HG03196 (cell line): ENCODE data around the gene PTPN3.
"Not testable (repeated sequence)": the region's sequence is repeated elsewhere in the genome, so short reads cannot be mapped to it uniquely, and the experiment has no call there.

Source experiments
- ATAC-seq: cut with Tn5 transposase; IDR thresholded peaks from one replicate; pipeline ENCODE4 v1.9.1; 2021; ENCODE audit not compliant: unreplicated experiment

PTPN3 gene

GRCh38 chr9:109349421-109349846 is 148.7 kb downstream of the PTPN3 start:
- ATAC-seq: no peak

- ATAC-seq: no peak
These were observed 151.2 kb downstream of the PTPN3 start for GRCh38 chr9:109346904-109347303.

GRCh38 chr9:109344866-109345265 is 153.2 kb downstream of the PTPN3 start:
- ATAC-seq: no peak

GRCh38 chr9:109342878-109343277 is 155.2 kb downstream of the PTPN3 start:
- ATAC-seq: no peak

- ATAC-seq: no peak
These were observed 156.5 kb downstream of the PTPN3 start for GRCh38 chr9:109341561-109341960.

- ATAC-seq: not testable (repeated sequence)
These were observed 157.1 kb downstream of the PTPN3 start for GRCh38 chr9:109340979-109341378.

- ATAC-seq: no peak
These were observed 161.7 kb downstream of the PTPN3 start for GRCh38 chr9:109336409-109336808.

- ATAC-seq: no peak
These were observed 162.2 kb downstream of the PTPN3 start for GRCh38 chr9:109335929-109336328.

- no peak for ATAC-seq
These were observed 163.0 kb downstream of the PTPN3 start for GRCh38 chr9:109335121-109335520.

GRCh38 chr9:109331353-109331752 is 166.8 kb downstream of the PTPN3 start:
- no peak for ATAC-seq

GRCh38 chr9:109329638-109330258 is 168.4 kb downstream of the PTPN3 start:
- no peak for ATAC-seq

- ATAC-seq: no peak
These were observed 169.0 kb downstream of the PTPN3 start for GRCh38 chr9:109328978-109329637.
